GM19467 (cell line): ENCODE data around the gene ADORA3.

ENCODE experiments used
- ATAC-seq: cut with Tn5 transposase; IDR thresholded peaks from one replicate; pipeline ENCODE4 v1.9.1; 2021; ENCODE audit warnings: mild to moderate bottlenecking, moderate library complexity; ENCODE audit not compliant: unreplicated experiment

The ADORA3 gene

GRCh38 chr1:111509997-111510375, 6.6 kb upstream of the ADORA3 start:
- ATAC-seq, result no peak

GRCh38 chr1:111507411-111508201, 4.2 kb upstream of the ADORA3 start:
- peak; percentile 48 for ATAC-seq

GRCh38 chr1:111506561-111506960, 3.1 kb upstream of the ADORA3 start:
- ATAC-seq, result no peak

GRCh38 chr1:111505641-111506119, 2.2 kb upstream of the ADORA3 start:
- peak; percentile 50 for ATAC-seq

GRCh38 chr1:111504097-111504496, 664 bp upstream of the ADORA3 start:
- no peak for ATAC-seq

- ATAC-seq, result no peak
Measured at GRCh38 chr1:111501645-111502044, 1.8 kb downstream of the ADORA3 start.

GRCh38 chr1:111499026-111499785, 4.2 kb downstream of the ADORA3 start:
- ATAC-seq, result no peak

GRCh38 chr1:111497592-111497991, 5.8 kb downstream of the ADORA3 start:
- no peak for ATAC-seq

GRCh38 chr1:111496398-111496797, 7.0 kb downstream of the ADORA3 start:
- no peak for ATAC-seq

- ATAC-seq, result no peak
Measured at GRCh38 chr1:111491070-111491469, 12.4 kb downstream of the ADORA3 start.

- ATAC-seq, result no peak
Measured at GRCh38 chr1:111490220-111490619, 13.2 kb downstream of the ADORA3 start.

- ATAC-seq, result no peak
Measured at GRCh38 chr1:111489604-111490003, 13.8 kb downstream of the ADORA3 start.

- ATAC-seq, result no peak
Measured at GRCh38 chr1:111488669-111489068, 14.8 kb downstream of the ADORA3 start.

- ATAC-seq, result no peak
Measured at GRCh38 chr1:111487133-111487532, 16.3 kb downstream of the ADORA3 start.

GRCh38 chr1:111486431-111486830, 17.0 kb downstream of the ADORA3 start:
- ATAC-seq, result no peak

- ATAC-seq, result no peak
Measured at GRCh38 chr1:111484391-111485026, 18.9 kb downstream of the ADORA3 start.

GRCh38 chr1:111483876-111484275, 19.6 kb downstream of the ADORA3 start:
- no peak for ATAC-seq

- ATAC-seq, result no peak
Measured at GRCh38 chr1:111483166-111483565, 20.3 kb downstream of the ADORA3 start.

- no peak for ATAC-seq
Measured at GRCh38 chr1:111481387-111482221, 21.8 kb downstream of the ADORA3 start.

GRCh38 chr1:111480674-111481073, 22.8 kb downstream of the ADORA3 start:
- no peak for ATAC-seq
